ENCODE measurements around the gene MANSC4.
"Not testable (repeated sequence)": the region's sequence is repeated elsewhere in the genome, so short reads cannot be mapped to it uniquely, and the experiment has no call there.

Gene MANSC4

DNA sequence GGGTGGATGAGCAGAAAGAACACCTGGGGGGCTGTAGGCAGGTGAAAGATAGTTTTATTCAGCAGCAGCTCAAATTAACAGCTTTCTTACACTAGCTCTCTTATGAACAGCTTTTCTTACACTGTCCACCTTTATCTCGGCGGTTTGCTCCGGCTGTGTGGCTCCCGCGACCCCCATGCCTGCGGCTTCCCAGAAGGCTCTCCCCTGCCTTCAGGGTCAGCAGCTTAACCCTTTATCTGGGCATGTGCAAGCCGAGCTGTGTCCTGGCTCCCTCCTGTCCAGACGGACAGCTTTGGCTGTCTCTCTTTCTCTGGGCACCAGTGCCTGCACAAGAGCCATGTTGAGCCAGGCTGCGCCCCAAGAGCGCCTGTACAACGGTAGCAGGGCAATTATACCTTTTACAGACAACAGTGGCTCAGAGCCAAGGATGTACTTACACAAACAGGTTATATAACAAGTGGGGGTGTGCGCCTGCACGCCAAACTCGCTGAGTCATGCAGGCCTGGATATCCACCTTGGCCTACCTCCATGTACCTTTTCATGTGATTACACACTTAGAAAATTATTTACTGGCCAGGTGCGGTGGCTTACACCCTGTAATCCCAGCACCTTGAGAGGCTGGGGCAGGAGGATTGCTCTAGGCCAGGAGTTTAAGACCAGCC lies 28.5 kb downstream of the MANSC4 start:
- peaks cover 27% of the 10 kb centered on the region for H3K36me3 ChIP-seq (ENCODE audit: insufficient read depth, low read length)
- no peak overlapping the region for H3K27ac ChIP-seq (ENCODE audit: low read depth, low read length)
- WGBS = 94% methylated on average over 15 of the region's 15 CpGs
- H3K27me3 ChIP-seq (ENCODE audit: insufficient read depth, low read length) = no peaks in the 10 kb centered on the region
- H3K9ac ChIP-seq (ENCODE audit: low read depth, low read length) = no peak overlapping the region
- no peak overlapping the region for H3K4me3 ChIP-seq (ENCODE audit: low read length)
- H3K9me3 ChIP-seq (ENCODE audit: insufficient read depth, low read depth, low read length) = no peaks in the 10 kb centered on the region
- H3K4me1 ChIP-seq (ENCODE audit: insufficient read depth, low read length) = peaks cover 6% of the 10 kb centered on the region; the same call in 1 of the 2 replicates

- H3K9me3 ChIP-seq (ENCODE audit: insufficient read depth, low read depth, low read length) = no peaks in the 10 kb centered on the region
- no peaks in the 10 kb centered on the region for H3K27me3 ChIP-seq (ENCODE audit: insufficient read depth, low read length)
- WGBS = 100% methylated on average over 2 of the region's 3 CpGs
- no peak overlapping the region for H3K27ac ChIP-seq (ENCODE audit: low read depth, low read length)
- H3K4me1 ChIP-seq (ENCODE audit: insufficient read depth, low read length) = no peaks in the 10 kb centered on the region
- no peak overlapping the region for H3K4me3 ChIP-seq (ENCODE audit: low read length)
- H3K36me3 ChIP-seq (ENCODE audit: insufficient read depth, low read length) = peaks cover 34% of the 10 kb centered on the region
- H3K9ac ChIP-seq (ENCODE audit: low read depth, low read length) = no peak overlapping the region
These were observed 32.8 kb downstream of the MANSC4 start for GRCh38 chr12:27747111-27747820.

DNA sequence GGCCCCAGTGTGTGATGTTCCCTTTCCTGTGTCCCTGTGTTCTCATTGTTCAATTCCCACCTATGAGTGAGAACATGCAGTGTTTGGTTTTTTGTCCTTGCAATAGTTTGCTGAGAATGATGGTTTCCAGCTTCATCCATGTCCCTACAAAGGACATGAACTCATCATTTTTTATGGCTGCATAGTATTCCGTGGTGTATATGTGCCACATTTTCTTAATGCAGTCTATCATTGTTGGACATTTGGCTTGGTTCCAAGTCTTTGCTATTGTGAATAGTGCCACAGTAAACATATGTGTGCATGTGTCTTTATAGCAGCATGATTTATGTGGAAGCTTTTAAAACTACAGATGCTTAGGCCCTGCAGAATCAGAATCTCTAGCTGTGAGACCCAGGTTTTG lies 34.3 kb downstream of the MANSC4 start:
- not testable (repeated sequence) for H3K27ac ChIP-seq (ENCODE audit: low read depth, low read length); H3K9ac ChIP-seq (ENCODE audit: low read depth, low read length); H3K27me3 ChIP-seq (ENCODE audit: insufficient read depth, low read length); H3K9me3 ChIP-seq (ENCODE audit: insufficient read depth, low read depth, low read length); H3K4me3 ChIP-seq (ENCODE audit: low read length); H3K4me1 ChIP-seq (ENCODE audit: insufficient read depth, low read length)
- WGBS = 100% methylated on average over 1 of the region's 1 CpG
- peaks cover 43% of the 10 kb centered on the region for H3K36me3 ChIP-seq (ENCODE audit: insufficient read depth, low read length)

- Histone ChIP-seq H3K36me3 (ENCODE audit: insufficient read depth, low read length) (peaks cover 64% of the 10 kb centered on the region), H3K4me1 (ENCODE audit: insufficient read depth, low read length) (no peaks in the 10 kb centered on the region), H3K4me3 (ENCODE audit: low read length) (no peak overlapping the region), H3K9me3 (ENCODE audit: insufficient read depth, low read depth, low read length) (no peaks in the 10 kb centered on the region), H3K9ac (ENCODE audit: low read depth, low read length) (no peak overlapping the region), H3K27ac (ENCODE audit: low read depth, low read length) (no peak overlapping the region), H3K27me3 (ENCODE audit: insufficient read depth, low read length) (no peaks in the 10 kb centered on the region)
- 98% methylated on average over 5 of the region's 5 CpGs for WGBS
These were observed 36.4 kb downstream of the MANSC4 start for GRCh38 chr12:27743601-27744000.

DNA sequence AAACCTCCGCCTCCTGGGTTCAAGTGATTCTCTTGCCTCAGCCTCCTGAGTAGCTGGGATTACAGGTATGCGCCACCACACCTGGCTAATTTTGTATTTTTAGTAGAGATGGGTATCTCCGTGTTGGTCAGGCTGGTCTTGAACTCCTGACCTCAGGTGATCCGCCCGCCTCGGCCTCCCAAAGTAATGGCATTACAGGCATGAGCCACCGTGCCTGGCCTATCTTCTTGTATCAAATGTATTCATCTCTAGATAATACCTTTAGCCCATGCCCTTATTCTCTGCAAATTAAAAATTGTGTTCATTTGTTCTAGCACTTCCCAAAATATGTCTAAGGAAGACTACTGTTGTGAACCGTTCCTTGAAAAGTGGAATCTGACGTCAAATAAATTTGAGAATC lies 45.7 kb downstream of the MANSC4 start:
- not testable (repeated sequence) for H3K4me3 ChIP-seq (ENCODE audit: low read length); H3K9me3 ChIP-seq (ENCODE audit: insufficient read depth, low read depth, low read length); H3K27me3 ChIP-seq (ENCODE audit: insufficient read depth, low read length); H3K27ac ChIP-seq (ENCODE audit: low read depth, low read length); H3K4me1 ChIP-seq (ENCODE audit: insufficient read depth, low read length); H3K9ac ChIP-seq (ENCODE audit: low read depth, low read length)
- WGBS = 99% methylated on average over 9 of the region's 9 CpGs
- H3K36me3 ChIP-seq (ENCODE audit: insufficient read depth, low read length) = peaks cover 72% of the 10 kb centered on the region

DNA sequence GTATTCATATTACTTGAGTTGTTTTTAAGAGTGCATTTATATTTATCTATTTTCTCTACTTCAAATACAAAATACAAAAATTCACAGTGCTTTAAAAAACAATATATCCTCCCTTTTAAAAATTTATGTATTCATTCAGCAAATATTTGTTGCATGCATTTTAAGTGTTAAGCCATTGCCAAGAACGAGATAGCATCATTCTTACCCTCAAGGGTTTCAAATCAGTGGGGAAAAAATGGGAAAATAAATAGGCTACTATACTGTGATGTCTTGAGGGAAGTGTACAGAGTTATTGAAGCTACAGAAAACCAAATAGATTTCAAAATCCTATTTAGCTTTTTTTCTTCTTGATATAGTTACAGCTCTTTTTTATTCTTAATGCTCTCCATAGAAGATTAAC lies 46.2 kb downstream of the MANSC4 start:
- H3K36me3 ChIP-seq (ENCODE audit: insufficient read depth, low read length) = peaks cover 67% of the 10 kb centered on the region
- no peak overlapping the region for H3K9ac ChIP-seq (ENCODE audit: low read depth, low read length)
- H3K4me1 ChIP-seq (ENCODE audit: insufficient read depth, low read length) = no peaks in the 10 kb centered on the region
- no peaks in the 10 kb centered on the region for H3K9me3 ChIP-seq (ENCODE audit: insufficient read depth, low read depth, low read length)
- H3K4me3 ChIP-seq (ENCODE audit: low read length) = no peak overlapping the region
- 100% methylated on average over 1 of the region's 1 CpG for WGBS
- no peaks in the 10 kb centered on the region for H3K27me3 ChIP-seq (ENCODE audit: insufficient read depth, low read length)
- no peak overlapping the region for H3K27ac ChIP-seq (ENCODE audit: low read depth, low read length)

- Histone ChIP-seq H3K36me3 (ENCODE audit: insufficient read depth, low read length) (peaks cover 63% of the 10 kb centered on the region), H3K9ac (ENCODE audit: low read depth, low read length) (no peak overlapping the region)
- 70% methylated on average over 2 of the region's 3 CpGs for WGBS
These were observed 46.9 kb downstream of the MANSC4 start for GRCh38 chr12:27733052-27733656.

DNA sequence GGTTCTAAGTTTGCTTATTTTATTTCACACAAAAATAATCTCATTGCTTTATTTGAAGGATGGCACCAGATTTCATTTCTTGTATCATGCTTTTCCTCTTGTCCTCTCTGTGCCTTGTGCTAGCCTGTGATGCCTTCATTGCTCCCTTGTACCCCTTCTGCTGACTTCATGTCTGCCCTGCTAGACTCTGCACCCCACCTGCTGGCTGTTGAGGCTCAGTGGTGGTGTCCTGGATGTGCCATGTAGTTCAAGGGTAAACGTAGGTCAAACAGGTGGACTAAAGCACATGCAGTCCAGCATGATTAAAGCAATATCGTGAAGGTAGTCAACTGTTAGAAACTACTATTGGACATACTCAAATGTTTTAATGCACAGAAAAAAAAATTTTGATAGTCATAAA lies 47.8 kb downstream of the MANSC4 start:
- H3K4me1 ChIP-seq (ENCODE audit: insufficient read depth, low read length) = no peaks in the 10 kb centered on the region
- WGBS = 88% methylated on average over 2 of the region's 2 CpGs
- H3K27ac ChIP-seq (ENCODE audit: low read depth, low read length) = no peak overlapping the region
- peaks cover 62% of the 10 kb centered on the region for H3K36me3 ChIP-seq (ENCODE audit: insufficient read depth, low read length)
- no peaks in the 10 kb centered on the region for H3K27me3 ChIP-seq (ENCODE audit: insufficient read depth, low read length)
- no peak overlapping the region for H3K9ac ChIP-seq (ENCODE audit: low read depth, low read length)
- no peaks in the 10 kb centered on the region for H3K9me3 ChIP-seq (ENCODE audit: insufficient read depth, low read depth, low read length)
- H3K4me3 ChIP-seq (ENCODE audit: low read length) = no peak overlapping the region

More at GRCh38 chr12:27733052-27733656, 46.9 kb downstream of the MANSC4 start:
- H3K4me1 ChIP-seq (ENCODE audit: insufficient read depth, low read length) = no peaks in the 10 kb centered on the region
- H3K4me3 ChIP-seq (ENCODE audit: low read length) = no peak overlapping the region
- no peaks in the 10 kb centered on the region for H3K27me3 ChIP-seq (ENCODE audit: insufficient read depth, low read length)
- H3K9me3 ChIP-seq (ENCODE audit: insufficient read depth, low read depth, low read length) = no peaks in the 10 kb centered on the region
- no peak overlapping the region for H3K27ac ChIP-seq (ENCODE audit: low read depth, low read length)

DNA sequence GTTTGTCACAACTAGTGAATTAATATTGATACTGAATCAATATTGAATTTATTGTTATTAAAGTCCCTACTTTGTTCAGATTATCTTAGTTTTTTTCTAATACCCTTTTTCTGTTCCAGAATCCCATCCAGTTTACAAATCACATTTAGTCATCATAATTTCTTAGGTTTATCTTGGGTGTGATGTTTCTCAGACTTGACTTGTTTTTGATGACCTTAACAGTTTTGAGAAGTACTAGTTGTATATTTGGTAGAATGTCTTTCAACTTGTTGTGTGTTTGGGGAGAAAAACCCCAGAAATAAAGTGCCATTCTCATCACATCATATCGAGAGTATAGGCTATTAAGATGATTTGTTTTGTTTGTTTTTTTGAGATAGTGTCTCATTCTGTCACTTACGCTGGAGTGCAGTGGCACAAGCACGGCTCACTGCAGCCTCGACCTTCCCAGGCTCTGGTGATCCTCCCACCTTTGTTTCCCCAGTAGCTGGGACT lies 49.9 kb downstream of the MANSC4 start:
- H3K4me3 ChIP-seq (ENCODE audit: low read length) = no peak overlapping the region
- H3K27me3 ChIP-seq (ENCODE audit: insufficient read depth, low read length) = no peaks in the 10 kb centered on the region
- WGBS = 93% methylated on average over 4 of the region's 4 CpGs
- no peak overlapping the region for H3K9ac ChIP-seq (ENCODE audit: low read depth, low read length)
- peaks cover 60% of the 10 kb centered on the region for H3K36me3 ChIP-seq (ENCODE audit: insufficient read depth, low read length)
- no peak overlapping the region for H3K27ac ChIP-seq (ENCODE audit: low read depth, low read length)
- no peaks in the 10 kb centered on the region for H3K9me3 ChIP-seq (ENCODE audit: insufficient read depth, low read depth, low read length)
- no peaks in the 10 kb centered on the region for H3K4me1 ChIP-seq (ENCODE audit: insufficient read depth, low read length)

DNA sequence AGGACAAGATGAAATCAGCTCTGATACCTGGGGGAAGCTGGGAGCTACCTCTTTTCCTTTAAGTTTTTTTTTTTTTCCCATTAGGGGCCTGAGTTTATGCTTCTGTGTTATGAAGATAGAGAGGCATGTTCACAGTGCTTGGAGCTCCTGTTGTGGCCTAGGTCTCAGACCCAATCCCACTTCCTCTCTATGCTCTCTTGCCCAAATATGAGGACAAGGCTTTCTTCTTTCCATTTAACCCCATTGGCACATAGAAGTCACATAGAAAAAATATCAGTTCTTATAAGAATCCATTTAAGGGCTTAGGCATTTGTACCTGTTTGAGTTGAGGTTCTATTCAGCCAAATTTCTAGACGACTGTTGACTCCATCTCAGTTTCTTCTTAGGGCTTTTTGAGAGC lies 56.8 kb downstream of the MANSC4 start:
- no peak overlapping the region for H3K9ac ChIP-seq (ENCODE audit: low read depth, low read length)
- 100% methylated on average over 1 of the region's 1 CpG for WGBS
- H3K27ac ChIP-seq (ENCODE audit: low read depth, low read length) = no peak overlapping the region
- no peaks in the 10 kb centered on the region for H3K4me1 ChIP-seq (ENCODE audit: insufficient read depth, low read length)
- no peaks in the 10 kb centered on the region for H3K9me3 ChIP-seq (ENCODE audit: insufficient read depth, low read depth, low read length)
- H3K36me3 ChIP-seq (ENCODE audit: insufficient read depth, low read length) = peaks cover 91% of the 10 kb centered on the region
- H3K4me3 ChIP-seq (ENCODE audit: low read length) = no peak overlapping the region
- H3K27me3 ChIP-seq (ENCODE audit: insufficient read depth, low read length) = no peaks in the 10 kb centered on the region
